GM21723 (cell line): ENCODE results near the gene PLA1A.
"Not testable (repeated sequence)": the region's sequence is repeated elsewhere in the genome, so short reads cannot be mapped to it uniquely, and the experiment has no call there.

Experiments used
- ATAC-seq: cut with Tn5 transposase; IDR thresholded peaks from one replicate; pipeline ENCODE4 v1.9.1; 2021; ENCODE audit warnings: mild to moderate bottlenecking, moderate library complexity; ENCODE audit not compliant: unreplicated experiment

Gene PLA1A

DNA sequence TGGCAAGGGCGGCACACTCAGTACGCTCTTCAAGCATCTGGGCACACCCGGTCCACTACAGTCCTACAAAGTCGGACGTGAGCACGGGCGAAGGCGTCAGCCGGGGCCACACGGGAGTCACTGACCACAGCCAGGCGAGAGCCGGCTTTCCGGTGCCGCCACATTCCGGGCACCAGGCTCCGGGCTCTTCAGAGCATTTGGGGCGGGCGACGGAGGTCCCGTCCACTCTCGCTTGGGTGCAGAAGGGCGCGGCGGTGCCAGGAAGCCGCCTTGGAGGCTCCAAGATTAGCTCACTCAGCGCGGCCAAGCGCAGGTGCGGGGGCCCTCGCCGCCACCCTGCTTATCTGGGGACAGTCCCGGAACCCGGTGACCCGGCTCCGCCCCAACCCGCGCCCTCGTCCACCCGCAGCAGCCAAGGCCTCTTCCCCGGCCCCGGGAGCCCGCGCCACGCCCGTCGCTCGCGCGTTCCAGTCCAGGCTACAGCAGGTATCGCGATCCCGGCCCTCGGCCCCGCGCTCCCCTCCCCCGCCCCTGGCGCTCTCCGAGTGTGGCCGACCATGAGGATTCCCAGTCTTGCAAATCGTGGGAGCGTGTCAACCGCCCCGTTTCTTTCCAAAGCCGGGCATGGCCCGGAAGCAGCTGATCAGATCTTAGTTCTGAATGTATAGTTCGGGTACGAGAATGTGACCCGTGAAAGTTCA is 18.2 kb upstream of the PLA1A start, which contains the start of gene ADPRH:
ADPRH (plus strand) TSS at position 127 of the 701 bp plus-strand sequence. CDS start 2,678 bp downstream, outside the sequence.
- peak; percentile 72 for ATAC-seq

DNA sequence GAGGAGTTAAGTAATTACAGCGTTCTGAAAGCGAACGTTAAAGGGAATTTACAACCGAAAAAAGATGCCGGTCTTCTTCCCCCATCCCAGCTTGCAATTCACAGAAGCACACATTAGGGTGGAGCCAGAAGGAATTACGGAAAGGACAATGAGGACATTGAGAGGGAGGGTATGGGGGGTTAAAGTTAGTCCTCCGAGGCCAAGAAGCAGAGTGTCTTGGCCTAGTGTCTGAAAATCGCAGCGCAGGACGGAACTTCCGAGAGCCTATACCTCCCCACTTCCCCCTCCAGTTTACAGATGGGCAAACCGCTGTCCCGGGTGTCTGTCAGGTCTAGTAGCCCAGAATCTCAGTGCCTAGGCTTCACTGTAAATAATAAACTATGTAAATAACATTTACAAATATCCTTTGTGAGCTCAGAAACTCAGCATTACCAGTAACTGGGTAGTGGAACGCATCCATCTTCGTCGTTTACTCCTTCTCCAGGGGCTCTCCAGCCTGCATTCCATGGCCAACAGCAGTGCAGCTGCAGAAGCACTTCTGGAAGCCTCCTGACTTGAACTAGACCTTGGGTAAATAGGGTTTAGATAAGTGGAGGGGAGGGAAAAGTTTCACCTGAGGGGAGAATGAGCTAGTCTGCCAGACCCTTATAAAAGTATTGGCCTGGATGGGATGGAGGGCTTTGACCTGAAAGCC is 17.5 kb upstream of the PLA1A start:
- peak; percentile 64 for ATAC-seq

DNA sequence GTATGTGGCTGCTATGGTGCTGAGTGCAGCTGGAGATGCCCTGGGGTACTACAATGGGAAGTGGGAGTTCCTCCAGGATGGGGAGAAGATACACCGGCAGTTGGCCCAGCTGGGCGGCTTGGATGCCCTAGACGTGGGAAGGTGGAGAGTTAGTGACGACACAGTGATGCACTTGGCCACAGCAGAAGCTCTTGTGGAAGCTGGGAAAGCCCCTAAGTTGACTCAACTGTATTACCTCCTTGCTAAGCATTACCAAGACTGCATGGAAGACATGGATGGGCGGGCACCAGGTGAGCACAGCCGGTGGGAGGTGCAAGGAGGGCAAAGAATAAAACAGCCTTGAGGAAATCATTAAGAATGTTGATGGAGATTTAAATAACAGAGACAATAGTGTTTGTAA is 15.5 kb upstream of the PLA1A start:
- peak; percentile 45 for ATAC-seq

DNA sequence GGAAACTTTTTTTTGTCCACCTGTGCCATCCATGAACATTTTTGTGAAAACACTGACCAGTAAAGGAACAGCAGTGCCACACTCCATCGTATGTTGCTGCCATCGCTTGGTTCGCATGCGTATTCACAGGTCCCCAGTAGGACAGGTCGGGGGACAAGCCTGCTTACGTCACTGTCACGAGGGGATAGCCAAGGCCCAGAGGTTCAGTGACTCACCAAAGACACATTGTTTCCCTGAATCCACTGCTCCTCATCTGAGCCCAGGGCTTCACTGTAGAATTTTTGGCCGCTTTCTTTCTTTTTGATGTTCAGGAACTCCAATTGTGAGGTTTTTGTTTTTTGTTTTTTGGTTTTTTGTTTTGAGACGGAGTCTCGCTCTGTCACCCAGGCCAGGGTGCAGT is 12.5 kb upstream of the PLA1A start:
- ATAC-seq: no peak

DNA sequence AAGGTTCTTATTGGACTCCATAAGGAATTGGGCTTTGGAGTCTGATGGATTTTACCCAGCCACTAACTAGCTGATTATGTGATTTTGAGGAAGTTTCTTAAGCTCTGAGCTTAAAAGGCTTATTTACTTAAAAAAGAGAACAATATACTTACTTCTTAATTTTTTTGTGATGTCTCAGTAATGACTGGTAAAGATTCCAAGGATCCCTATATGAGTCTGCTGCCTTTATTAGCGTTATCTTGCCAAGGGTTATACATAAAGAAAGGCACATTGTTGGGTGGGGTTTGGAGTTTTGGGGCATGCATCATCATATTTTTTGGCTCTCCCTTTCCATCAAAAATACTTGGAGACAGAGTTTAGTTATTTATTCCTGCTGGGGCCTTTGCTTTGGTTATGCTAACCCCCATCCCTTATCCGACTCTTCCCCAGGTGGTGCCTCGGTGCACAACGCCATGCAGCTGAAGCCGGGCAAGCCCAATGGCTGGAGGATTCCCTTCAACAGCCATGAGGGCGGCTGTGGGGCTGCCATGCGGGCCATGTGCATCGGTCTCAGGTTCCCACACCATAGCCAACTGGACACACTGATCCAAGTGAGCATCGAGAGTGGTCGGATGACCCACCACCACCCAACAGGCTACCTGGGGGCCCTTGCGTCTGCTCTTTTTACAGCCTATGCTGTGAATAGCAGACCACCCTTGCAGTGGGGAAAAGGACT is 11.7 kb upstream of the PLA1A start:
- ATAC-seq: no peak

DNA sequence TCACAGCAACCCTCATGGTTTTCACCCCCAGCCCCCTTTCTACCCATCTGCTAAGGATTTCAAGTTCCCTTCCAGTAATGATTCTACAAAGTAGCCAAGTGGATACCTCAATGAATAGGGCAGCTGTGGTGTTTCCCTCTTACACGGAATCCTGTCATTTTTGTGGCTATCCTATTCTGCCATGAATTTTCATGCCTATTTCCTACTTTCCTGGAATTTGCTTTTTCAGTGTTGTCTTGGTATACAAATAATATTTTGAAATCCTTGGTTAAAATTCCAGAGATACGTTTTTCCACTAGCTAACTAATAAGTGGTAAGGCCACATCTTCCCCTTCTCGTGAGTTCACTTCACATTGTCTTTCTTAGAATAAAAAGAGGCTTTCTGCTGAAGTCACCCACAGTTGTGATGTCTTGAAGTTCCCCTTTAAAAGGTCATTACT is 10.9 kb upstream of the PLA1A start:
- no peak for ATAC-seq

DNA sequence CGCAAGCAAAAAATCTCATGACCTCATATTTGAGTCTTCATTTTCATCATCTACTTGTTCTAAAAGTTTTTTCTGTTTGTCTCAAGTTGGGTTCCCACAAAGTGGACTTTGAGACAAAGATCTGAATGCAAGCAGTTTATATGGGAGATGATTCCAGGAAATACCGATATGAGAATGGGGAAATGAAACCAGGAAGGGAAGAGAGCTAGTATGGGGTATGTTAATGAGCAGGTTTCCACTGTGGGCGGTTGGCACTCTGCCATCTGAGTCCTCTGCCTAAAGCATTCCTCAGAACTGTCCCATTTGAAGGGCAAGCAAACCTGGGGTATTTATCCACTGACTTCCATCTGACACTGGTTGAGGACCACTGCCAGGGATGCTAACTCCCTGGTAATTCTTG is 9.6 kb upstream of the PLA1A start:
- ATAC-seq: peak; percentile 72

DNA sequence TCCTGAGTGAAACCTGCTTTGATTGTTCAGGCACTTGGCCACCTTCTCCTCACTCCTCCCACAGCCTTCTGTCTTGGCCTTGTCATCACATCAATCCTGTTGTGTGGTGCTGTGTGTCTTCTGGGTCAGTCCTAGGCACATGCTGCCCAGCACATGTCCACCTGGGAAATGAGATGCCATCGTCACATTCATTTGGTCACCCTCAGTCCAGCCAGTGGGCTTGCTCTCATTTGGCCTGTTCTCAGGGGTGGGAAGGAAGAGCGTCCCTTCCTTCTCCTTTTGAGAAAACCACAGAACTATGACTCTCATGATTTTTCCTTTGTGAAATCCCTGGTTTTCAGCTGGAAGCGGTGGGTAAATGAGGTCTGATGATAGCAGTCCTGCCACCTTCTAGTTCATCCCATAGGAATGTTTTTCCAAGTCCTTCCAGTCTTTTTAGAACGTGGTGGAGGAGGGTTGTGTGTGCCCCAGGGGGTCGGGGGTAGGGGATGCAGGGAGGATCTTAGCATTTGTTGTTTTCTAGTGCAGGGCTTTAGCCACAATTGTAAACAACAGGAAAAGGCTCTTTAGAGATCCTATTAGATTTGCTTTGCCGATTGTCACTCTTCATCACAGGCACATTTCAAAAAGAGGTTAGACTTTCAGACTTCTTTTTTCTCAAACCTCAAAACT is 8.4 kb upstream of the PLA1A start:
- no peak for ATAC-seq

DNA sequence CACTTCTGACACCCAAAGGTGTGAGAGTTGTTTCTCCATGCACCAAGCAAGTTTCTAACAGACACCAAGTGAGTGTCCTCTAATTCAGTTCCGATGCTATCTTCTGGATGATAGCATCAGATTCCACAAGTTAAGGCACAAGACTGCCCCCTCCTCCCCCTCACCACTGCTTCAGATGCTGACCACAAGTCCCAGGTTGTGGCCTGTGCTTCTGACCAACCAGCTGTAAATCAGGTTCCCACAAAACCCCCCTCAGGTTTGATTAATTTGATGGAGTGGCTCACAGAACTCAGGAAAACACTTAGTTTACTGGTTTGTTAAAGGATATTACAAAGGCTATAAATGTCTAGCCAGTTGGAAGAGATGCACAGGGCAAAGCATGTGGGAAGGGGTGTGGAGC is 7.0 kb upstream of the PLA1A start:
- ATAC-seq: no peak

DNA sequence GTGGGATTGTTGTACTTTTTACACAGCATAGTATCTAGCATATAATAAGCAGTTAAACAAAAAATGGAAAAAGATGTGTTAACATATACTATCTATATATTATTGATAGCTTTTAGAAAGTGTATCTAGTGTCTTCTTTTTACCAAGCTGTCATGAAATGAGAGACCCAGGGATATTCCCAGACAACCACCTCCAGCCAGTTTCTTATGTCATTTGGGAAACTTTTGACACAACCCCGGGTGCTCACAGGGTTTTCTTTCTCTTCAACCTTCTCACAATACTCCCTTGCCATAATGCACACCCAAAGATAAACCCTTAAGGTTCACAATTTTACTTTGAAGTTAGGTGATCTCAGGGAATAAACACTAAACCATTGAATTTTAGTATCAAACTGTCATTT is 4.8 kb upstream of the PLA1A start:
- ATAC-seq: no peak

DNA sequence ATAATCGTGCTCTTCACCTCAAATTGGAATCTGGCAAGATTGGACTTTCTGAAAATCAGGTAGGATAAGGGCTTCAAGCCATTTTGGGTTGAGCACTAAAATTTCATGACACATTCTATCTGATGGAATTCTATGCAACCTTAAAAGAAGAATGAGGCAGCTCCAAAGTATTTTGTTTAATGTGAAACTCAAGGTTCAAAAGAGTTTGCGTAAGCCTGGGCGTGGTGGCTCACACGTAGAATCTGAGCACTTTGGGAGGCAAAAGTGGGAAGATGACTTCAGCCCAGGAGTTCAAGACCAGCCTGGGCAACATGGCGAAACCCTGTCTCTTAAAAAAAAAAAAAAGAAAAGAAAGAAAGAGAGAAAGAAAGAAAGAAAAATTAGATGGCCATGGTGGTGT is 3.6 kb upstream of the PLA1A start:
- no peak for ATAC-seq

DNA sequence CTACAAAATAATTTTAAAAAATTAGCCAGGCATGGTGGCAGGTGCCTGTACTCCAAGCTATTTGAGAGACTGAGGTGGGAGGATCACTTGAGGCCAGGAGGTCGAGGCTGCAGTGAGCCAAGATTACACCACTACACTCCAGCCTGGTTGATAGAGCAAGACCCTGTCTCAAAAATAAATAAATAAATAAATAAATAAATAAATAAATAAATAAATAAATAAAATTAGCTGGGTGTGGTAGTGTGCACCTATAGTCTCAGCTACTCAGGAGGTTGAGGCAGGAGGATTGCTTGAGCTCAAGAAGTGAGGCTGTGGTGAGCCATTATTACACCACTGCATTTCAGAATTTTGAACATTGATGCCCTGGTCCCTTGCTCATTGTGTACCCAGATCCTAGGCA is 2.8 kb upstream of the PLA1A start:
- not testable (repeated sequence) for ATAC-seq

DNA sequence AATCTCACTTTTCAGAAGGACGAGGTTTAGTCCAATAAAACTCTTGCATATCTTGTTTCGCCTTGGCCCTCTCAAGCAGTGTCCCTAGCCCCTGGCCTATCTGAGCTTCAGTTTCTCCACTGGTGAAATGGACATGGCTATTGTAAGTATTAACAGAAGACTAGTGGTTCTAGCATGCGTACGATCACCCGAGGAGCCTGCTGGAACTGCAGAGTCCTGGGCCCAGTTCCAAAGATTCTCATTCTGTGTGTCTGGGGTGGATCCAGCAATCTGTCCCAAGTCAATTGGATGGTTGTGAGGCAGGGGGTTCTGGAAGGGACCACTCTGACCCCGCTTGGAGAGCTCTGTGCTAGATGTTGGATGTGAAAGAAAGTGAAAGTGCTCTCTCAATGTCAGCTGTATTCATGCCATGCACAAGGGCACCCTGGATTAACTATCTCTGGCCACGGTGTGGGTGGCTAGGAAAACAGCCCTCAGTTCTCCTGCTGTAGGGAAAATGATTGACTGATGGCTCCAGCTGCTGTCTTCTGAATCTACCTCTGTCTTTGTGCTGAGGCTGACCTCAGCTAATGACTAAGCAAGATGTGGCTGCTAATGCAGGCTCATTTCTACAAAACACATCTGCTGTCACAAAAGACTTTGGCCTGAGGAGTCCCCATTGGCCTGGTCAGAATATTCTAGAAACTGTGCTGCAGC is 1.9 kb upstream of the PLA1A start:
- no peak for ATAC-seq

DNA sequence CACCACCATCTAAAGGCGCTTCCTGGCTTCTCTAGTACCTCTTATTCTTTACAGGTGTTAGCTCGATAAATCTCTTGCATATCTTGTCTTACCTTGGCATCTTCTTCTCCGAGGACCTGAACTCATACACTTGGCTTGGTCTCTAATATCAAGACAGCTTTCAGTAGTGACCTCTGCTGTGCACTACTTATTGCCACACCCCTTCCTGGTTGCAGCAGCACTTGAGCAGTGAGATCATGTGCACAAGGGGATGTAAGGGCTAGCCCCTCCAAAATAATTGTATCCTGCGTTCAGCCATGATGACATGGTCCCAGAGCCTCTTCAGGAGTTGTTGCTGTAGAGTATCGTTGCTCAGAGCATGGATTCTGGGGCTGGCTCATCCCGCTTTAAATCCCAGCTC is 1.3 kb upstream of the PLA1A start:
- ATAC-seq: no peak

DNA sequence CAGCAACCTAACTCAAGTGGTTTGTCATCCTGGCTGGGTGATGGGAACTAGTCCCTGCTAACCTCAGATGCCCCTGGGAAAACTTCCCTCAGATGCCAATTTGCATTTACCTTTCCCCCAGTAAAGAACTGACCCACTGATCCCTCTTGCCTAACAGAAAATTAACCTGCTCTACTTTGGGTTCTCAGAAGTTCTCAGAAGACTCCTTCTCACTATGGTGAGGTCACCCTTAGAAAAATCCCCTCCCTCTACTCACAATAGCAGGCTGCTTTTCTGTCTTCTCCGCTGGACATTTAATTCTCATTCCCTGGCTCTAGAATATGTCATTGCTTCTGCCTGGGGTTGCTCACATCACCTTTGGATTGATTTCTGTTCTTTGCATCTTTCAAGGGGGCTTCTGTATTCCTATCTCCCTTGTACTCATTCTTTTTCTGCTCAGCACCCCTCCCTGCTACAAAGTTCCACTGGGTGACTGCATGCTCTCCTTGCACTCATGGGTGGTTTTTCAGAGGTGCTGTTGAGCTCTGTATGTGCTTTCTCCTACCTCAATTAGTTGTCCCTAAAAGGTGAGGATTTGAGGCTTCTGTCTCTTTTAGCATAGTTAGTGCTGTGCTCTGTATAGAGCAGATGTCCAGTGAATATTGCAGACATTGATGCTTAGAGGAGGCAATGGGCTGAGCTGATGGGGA is 869 bp downstream of the PLA1A start:
- peak; percentile 46 for ATAC-seq

DNA sequence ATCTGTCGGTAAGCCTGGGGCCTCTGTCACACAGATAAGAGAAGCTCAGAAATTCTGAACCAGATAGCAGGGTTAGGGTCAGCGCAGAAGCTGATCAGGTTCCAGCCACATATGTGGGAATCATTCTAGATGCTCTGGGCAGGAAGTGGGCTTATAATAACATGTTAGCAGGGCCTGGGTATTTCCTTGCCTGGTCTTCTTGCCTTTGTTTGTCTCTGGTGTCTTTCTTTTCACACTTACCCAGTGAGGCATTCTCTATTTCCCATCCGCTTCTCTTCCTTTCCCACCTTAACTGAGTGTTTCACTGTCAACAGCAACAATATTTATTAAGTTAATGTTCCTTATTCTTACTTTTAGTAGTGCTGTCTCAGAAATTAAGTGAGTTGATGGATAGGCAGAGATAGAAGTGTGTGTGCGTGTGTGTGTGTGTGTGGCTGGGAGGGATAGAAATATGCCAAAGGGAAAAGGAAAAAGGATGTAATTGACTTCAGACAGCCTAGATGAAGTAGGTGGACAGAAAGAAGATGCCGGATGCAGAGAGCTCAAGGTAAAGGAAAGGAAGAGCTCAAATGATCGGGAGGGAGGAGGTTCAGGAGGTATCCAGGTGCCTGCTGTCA is 2.0 kb downstream of the PLA1A start:
- ATAC-seq: no peak

DNA sequence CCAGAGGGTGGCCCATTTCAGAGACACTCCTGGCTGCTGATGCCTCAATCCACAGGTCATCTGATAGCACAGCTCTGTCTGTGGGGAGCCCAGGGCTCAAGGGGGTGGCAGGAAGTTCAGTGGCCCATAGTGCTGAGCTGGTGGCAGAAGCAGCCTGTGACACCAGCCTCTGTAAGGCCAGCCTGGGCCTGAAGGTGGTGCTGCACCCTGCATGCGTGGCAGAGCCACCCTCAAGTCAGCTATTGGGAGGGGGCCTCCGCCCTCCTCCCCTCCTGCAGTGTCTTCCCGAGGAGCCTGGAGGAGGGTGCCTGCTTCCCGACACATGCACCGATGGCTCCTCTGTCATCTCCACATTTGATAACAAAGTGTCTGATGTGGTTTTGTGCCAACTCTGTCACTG is 3.0 kb downstream of the PLA1A start:
- peak; percentile 67 for ATAC-seq

DNA sequence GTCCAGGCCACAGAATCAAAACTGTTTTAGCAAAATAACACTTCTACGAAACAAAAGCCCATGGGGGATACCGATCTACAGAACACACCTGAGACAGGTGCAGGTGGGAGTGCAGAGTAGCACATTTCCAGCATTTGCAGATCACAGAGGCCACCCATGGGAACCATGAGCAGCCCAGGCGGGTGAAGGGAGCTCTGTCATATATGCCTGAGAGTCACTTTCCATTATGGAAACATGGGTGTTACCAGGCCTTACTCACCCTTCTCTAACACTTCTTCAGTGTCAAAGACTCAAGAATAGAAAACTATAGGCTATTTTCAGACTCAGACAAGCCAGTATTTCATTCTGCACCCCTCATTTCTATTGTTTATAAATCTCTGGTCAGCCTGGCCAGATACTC is 3.5 kb downstream of the PLA1A start:
- ATAC-seq: peak; percentile 14

DNA sequence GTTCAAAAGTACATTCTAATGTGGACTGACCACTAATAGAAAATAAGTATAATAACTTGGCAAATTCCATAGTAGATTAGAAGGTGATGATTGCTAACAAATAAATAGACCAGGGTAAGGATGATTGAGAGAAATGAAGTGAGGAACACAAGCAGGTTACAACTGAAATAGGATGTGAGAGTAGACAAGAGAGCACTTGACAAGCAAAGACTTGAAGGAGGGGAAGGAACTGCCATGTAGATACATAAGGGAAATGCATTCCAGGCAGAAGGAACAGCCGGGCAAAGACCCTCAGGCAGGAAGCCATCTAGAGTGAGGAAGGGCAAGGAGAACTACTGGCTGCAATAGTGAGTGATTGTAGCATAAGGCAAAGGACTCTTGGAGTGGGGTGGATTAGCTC is 5.0 kb downstream of the PLA1A start:
- no peak for ATAC-seq

DNA sequence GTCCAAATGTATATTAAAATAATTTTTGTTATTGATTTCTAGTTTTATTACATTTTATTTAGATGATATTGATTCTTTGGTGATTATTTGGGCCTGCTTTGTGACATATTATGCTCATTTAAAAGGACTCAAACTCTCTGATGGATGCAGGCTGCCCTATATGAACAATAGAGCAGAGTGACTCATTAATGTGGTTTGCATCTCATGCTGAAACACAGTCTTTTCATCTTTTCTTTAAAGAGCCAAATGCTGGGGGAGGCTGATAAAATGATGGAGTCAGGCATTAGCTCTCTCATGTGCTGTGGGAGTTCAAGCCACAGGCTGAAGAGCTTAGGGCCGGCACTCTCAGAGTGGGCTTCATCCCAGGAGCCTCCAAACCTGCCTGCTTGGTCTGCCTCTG is 7.2 kb downstream of the PLA1A start:
- ATAC-seq: no peak
